Fibroblast of lung (primary cell): ENCODE measurements around the gene EXD2.

ENCODE experiments used
- CTCF ChIP-seq, 2 donors: IDR thresholded peaks in 1 of 2; conservative IDR thresholded peaks in 1 of 2; 1 replicate in 1 of 2; 2 replicates in 1 of 2; pipeline ENCODE4 v1.5.1; 2011 to 2012; ENCODE audit warnings: low read length in 2 of 2, control low read depth in 1 of 2, inconsistent platforms in 1 of 2, low read depth in 1 of 2, mild to moderate bottlenecking in 1 of 2
- EZH2 ChIP-seq: IDR thresholded peaks from 2 replicates; pipeline ENCODE4 v1.5.1; 2012; ENCODE audit warnings: low read length, control low read depth, mild to moderate bottlenecking; ENCODE audit errors: missing control alignments

GRCh38 chr14:69149461-69150244 is 41.6 kb upstream of the EXD2 start:
- no peak for TF ChIP-seq CTCF (conservative IDR thresholded peaks at IDR 0.05 in 1 of 2, IDR thresholded peaks at IDR 0.05 in 1 of 2; ENCODE audit: low read depth in 1 of 2, low read length in 2 of 2)
- TF ChIP-seq EZH2, result no peak
